Gastroesophageal sphincter (tissue), 4 donors: Measurements from ENCODE around the gene TMEM203. TPM values are rescaled to one million over a fixed set of nuclear protein-coding genes. Genes with fewer than 3 reads are reported as not detected.
A peak's percentile ranks its signal among the peaks of the same experiment; 100 is the strongest.

Experiments
- ATAC-seq: fragments of 150-250 bp; one replicate; pipeline ENCODE4 v1.9.1; 2016; ENCODE audit warnings: mild to moderate bottlenecking, moderate library complexity
- H3K27ac ChIP-seq, 4 donors: fragments of 200-600 bp; sonication (generic) in 3 of 4; 1 replicate in 3 of 4; 2 replicates in 1 of 4; pipeline ENCODE4 v1.5.1; 2016 to 2019
- H3K27me3 ChIP-seq: fragments of 200-600 bp; sonication (generic); one replicate; pipeline ENCODE4 v1.5.1; 2019
- H3K36me3 ChIP-seq, 2 donors: fragments of 200-600 bp; sonication (generic); one replicate each; pipeline ENCODE4 v1.5.1; 2019; ENCODE audit warnings: control low read depth in 1 of 2
- H3K4me1 ChIP-seq, 3 donors: fragments of 200-600 bp; sonication (generic); 1 replicate in 2 of 3; 2 replicates in 1 of 3; pipeline ENCODE4 v1.5.1; 2016 to 2019; ENCODE audit warnings: control low read depth in 2 of 3
- H3K4me3 ChIP-seq, 2 donors: fragments of 200-600 bp; sonication (generic); one replicate each; pipeline ENCODE4 v1.5.1; 2019; ENCODE audit warnings: mild to moderate bottlenecking in 1 of 2, moderate library complexity in 1 of 2
- H3K9me3 ChIP-seq, 3 donors: fragments of 200-600 bp; sonication (generic); one replicate each; pipeline ENCODE4 v1.5.1; 2017 to 2019; ENCODE audit warnings: control low read depth in 2 of 3
- CTCF ChIP-seq, 4 experiments: fragments of 200-600 bp in 2 of 4; fragments of 450-650 bp in 2 of 4; sonication (generic) in 1 of 4; IDR thresholded peaks; one replicate each; pipeline ENCODE4 v1.5.1; 2017 to 2019; ENCODE audit warnings: antibody characterized with exemption in 4 of 4, mild to moderate bottlenecking in 2 of 4, moderate library complexity in 2 of 4
- EP300 ChIP-seq: sonication (generic); formaldehyde crosslinking; IDR thresholded peaks from one replicate; pipeline ENCODE4 v1.6.1; 2017; ENCODE audit warnings: antibody characterized with exemption, mild to moderate bottlenecking
- POLR2A ChIP-seq, 2 donors: fragments of 450-650 bp; IDR thresholded peaks; one replicate each; pipeline ENCODE4 v1.6.1; 2017; ENCODE audit warnings: antibody characterized with exemption in 2 of 2, mild to moderate bottlenecking in 2 of 2, moderate library complexity in 1 of 2
- POLR2AphosphoS5 ChIP-seq: sonication (generic); formaldehyde crosslinking; IDR thresholded peaks from one replicate; pipeline ENCODE4 v1.6.1; 2017; ENCODE audit warnings: antibody characterized with exemption
- WGBS, 2 donors: methylation state at CpG; one replicate each; pipeline ENCODE4 v1.1.5; 2018; ENCODE audit warnings: low coverage in 1 of 2; 5-methylcytosine and 5-hydroxymethylcytosine counted together
- total RNA-seq, 4 donors: library from RNA; depleted of rRNA; stranded (reverse); fragments of >200 nt; gene quantifications; one replicate each; pipeline ENCODE4 v1.1.0, GENCODE V29; 2016

The TMEM203 gene
- total RNA-seq, 4 donors from 2014 or later = 21.9 to 36.1 (median 29.1) TPM

DNA sequence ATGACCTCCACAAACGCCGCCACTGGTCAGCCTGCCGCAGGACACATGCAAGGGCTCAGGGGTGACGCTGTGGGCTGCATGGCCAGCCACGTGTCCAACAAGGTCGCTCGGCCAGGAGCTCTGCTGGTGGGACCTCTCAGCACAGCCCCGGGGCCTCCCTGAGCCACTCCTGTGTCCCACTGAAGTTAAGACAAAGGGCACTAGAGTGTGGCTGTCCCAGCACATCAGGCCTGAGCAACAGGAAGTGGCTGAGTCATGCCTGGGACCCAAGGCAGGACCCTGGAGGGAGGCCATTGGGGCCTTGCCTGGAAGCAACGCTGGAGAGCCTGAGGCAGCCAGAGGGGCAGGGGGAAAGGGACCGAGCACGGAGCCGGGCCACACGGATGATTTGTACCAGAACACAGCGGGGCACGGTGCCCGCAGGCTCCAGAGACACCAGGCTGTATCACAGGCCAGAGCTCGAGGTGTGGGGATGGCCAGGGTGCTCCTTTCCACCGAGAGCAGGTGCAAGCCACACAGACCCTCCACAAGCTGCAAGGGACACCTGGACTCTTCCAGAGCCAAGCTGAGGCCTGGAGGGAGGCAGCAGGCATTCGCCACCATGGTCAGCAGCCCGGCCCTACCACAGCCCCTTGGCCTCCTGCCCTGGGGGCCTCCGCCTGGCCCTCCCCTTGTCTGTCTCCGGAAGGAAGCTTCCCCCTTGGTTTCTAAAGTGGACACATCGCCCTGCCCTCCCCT, 27.1 kb downstream of the TMEM203 start:
- H3K27me3 ChIP-seq = peaks cover 12% of the 10 kb centered on the region
- no peak for ATAC-seq
- no peak overlapping the region for H3K27ac ChIP-seq
- peaks cover 0 to 67% of the 10 kb centered on the region in 2 donors for H3K36me3 ChIP-seq
- H3K9me3 ChIP-seq = no peaks in the 10 kb centered on the region
- TF ChIP-seq CTCF (IDR thresholded peaks at IDR 0.05) = no peak
- TF ChIP-seq EP300 = no peak
- no peak for TF ChIP-seq POLR2A (IDR thresholded peaks at IDR 0.05)
- no peak for TF ChIP-seq POLR2AphosphoS5
- H3K4me1 ChIP-seq = peaks cover 0 to 7% (median 0%) of the 10 kb centered on the region in 3 donors
- 60% methylated on average over 2 of the region's 23 CpGs; no CpG with 5 or more reads in 1 of the 2 donors for WGBS, 2 donors
- H3K4me3 ChIP-seq = no peak overlapping the region

GRCh38 chr9:137176302-137177182, 28.9 kb downstream of the TMEM203 start:
- Histone ChIP-seq H3K4me3 (no peak overlapping the region), H3K36me3 (peaks cover 0 to 49% of the 10 kb centered on the region in 2 donors), H3K9me3 (no peaks in the 10 kb centered on the region), H3K4me1 (peaks cover 0 to 7% (median 0%) of the 10 kb centered on the region in 3 donors), H3K27me3 (peaks cover 31% of the 10 kb centered on the region), H3K27ac (no peak overlapping the region)
- peak; percentile 23 for ATAC-seq
- TF ChIP-seq CTCF (IDR thresholded peaks at IDR 0.05) (peak in 3 of 4 experiments; percentile 29 to 33 (median 30)), POLR2AphosphoS5 (no peak)
- WGBS, 2 donors = 32 to 43% methylated on average over 6 to 12 of the region's 17 CpGs

GRCh38 chr9:137175345-137175961, 30.0 kb downstream of the TMEM203 start:
- Histone ChIP-seq H3K4me1 (peaks cover 0 to 7% (median 0%) of the 10 kb centered on the region in 3 donors), H3K27me3 (peaks cover 42% of the 10 kb centered on the region), H3K9me3 (no peaks in the 10 kb centered on the region), H3K4me3 (no peak overlapping the region), H3K27ac (no peak overlapping the region), H3K36me3 (peaks cover 0 to 38% of the 10 kb centered on the region in 2 donors)
- no CpG with 5 or more reads among the region's 33 CpGs for WGBS, 2 donors
- no peak for ATAC-seq
- TF ChIP-seq EP300 = no peak
- no peak for TF ChIP-seq POLR2AphosphoS5
- TF ChIP-seq CTCF (IDR thresholded peaks at IDR 0.05) = no peak
- TF ChIP-seq POLR2A (IDR thresholded peaks at IDR 0.05) = no peak

- Histone ChIP-seq H3K27ac (no peak overlapping the region), H3K27me3 (peaks cover 48% of the 10 kb centered on the region), H3K4me3 (no peak overlapping the region), H3K4me1 (peaks cover 0 to 9% (median under 1%) of the 10 kb centered on the region in 3 donors), H3K36me3 (peaks cover 0 to 31% of the 10 kb centered on the region in 2 donors), H3K9me3 (no peaks in the 10 kb centered on the region)
- TF ChIP-seq POLR2A (IDR thresholded peaks at IDR 0.05) (no peak), POLR2AphosphoS5 (no peak), EP300 (no peak), CTCF (IDR thresholded peaks at IDR 0.05) (no peak)
- 40% methylated on average over 1 of the region's 34 CpGs; no CpG with 5 or more reads in 1 of the 2 donors for WGBS, 2 donors
- ATAC-seq = no peak
These were observed 30.6 kb downstream of the TMEM203 start for GRCh38 chr9:137174722-137175293.
